SK-N-MC (cell line): Measurements from ENCODE around the gene PCDHGB1.

Source experiments
- EZH2 ChIP-seq: fragments of 200-600 bp; sonication (generic); IDR thresholded peaks from one replicate; pipeline ENCODE4 v1.6.1; 2017; ENCODE audit warnings: antibody characterized with exemption
- FOXP2 ChIP-seq: optimal IDR thresholded peaks from 2 replicates; pipeline ENCODE3; 2011; ENCODE audit warnings: mild to moderate bottlenecking, moderate library complexity; ENCODE audit not compliant: insufficient read depth; ENCODE audit errors: extremely low read length, control extremely low read depth
- POLR2AphosphoS5 ChIP-seq: IDR thresholded peaks from 2 replicates; pipeline ENCODE4 v1.6.1; 2012; ENCODE audit warnings: mild to moderate bottlenecking, low read depth, low read length, borderline replicate concordance

GRCh38 chr5:141320225-141321169 lies 29.4 kb upstream of the PCDHGB1 start, which contains the start of gene TAF7:
- TF ChIP-seq EZH2 = no peak
- TF ChIP-seq POLR2AphosphoS5 = peak; percentile 96
- TF ChIP-seq FOXP2 = no peak
